Panc1 (cell line): ENCODE results near the gene TMPRSS13.

Experiments used
- TF ChIP-seq, protein P1 (sequence below): fragments of 450-650 bp; IDR thresholded peaks from 2 replicates; pipeline ENCODE4 v1.5.1; 2017; ENCODE audit warnings: mild to moderate bottlenecking
- TF ChIP-seq, protein P2 (sequence below), 2 experiments: IDR thresholded peaks; 2 replicates each; pipeline ENCODE4 v1.6.1; 2011 to 2012; ENCODE audit warnings: low read depth in 2 of 2, control low read depth in 1 of 2, low read length in 1 of 2, mild to moderate bottlenecking in 1 of 2, moderate library complexity in 1 of 2; ENCODE audit not compliant: insufficient read depth in 1 of 2

DNA sequence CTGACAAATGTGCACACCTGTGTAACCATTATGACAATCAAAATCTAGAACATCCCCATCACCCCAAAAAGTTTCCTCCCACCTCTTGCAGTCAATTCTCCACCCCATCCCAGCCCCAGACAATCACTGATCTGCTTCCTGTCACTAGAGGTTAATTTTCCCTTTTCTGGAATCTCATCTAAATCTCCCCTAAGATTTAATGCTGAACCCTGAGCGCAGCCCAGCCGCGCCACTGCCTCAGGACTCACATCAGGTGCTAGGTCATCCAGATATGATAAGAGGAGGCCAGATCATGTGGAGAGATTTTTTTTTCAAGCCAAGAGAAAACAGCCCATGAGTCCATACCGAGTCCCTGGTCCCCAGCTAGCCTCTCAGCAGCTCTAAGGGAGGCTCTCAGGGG is 4.3 kb upstream of the TMPRSS13 start:
- TF ChIP-seq, protein P1, sequence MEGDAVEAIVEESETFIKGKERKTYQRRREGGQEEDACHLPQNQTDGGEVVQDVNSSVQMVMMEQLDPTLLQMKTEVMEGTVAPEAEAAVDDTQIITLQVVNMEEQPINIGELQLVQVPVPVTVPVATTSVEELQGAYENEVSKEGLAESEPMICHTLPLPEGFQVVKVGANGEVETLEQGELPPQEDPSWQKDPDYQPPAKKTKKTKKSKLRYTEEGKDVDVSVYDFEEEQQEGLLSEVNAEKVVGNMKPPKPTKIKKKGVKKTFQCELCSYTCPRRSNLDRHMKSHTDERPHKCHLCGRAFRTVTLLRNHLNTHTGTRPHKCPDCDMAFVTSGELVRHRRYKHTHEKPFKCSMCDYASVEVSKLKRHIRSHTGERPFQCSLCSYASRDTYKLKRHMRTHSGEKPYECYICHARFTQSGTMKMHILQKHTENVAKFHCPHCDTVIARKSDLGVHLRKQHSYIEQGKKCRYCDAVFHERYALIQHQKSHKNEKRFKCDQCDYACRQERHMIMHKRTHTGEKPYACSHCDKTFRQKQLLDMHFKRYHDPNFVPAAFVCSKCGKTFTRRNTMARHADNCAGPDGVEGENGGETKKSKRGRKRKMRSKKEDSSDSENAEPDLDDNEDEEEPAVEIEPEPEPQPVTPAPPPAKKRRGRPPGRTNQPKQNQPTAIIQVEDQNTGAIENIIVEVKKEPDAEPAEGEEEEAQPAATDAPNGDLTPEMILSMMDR = no peak
- TF ChIP-seq, protein P2, sequence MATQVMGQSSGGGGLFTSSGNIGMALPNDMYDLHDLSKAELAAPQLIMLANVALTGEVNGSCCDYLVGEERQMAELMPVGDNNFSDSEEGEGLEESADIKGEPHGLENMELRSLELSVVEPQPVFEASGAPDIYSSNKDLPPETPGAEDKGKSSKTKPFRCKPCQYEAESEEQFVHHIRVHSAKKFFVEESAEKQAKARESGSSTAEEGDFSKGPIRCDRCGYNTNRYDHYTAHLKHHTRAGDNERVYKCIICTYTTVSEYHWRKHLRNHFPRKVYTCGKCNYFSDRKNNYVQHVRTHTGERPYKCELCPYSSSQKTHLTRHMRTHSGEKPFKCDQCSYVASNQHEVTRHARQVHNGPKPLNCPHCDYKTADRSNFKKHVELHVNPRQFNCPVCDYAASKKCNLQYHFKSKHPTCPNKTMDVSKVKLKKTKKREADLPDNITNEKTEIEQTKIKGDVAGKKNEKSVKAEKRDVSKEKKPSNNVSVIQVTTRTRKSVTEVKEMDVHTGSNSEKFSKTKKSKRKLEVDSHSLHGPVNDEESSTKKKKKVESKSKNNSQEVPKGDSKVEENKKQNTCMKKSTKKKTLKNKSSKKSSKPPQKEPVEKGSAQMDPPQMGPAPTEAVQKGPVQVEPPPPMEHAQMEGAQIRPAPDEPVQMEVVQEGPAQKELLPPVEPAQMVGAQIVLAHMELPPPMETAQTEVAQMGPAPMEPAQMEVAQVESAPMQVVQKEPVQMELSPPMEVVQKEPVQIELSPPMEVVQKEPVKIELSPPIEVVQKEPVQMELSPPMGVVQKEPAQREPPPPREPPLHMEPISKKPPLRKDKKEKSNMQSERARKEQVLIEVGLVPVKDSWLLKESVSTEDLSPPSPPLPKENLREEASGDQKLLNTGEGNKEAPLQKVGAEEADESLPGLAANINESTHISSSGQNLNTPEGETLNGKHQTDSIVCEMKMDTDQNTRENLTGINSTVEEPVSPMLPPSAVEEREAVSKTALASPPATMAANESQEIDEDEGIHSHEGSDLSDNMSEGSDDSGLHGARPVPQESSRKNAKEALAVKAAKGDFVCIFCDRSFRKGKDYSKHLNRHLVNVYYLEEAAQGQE (IDR thresholded peaks at IDR 0.05; ENCODE audit: insufficient read depth in 1 of 2, low read depth in 2 of 2, low read length in 1 of 2) = no peak
